Prostate gland (tissue), 2 donors: ENCODE measurements around the gene THAP4.

Experiments used
- CTCF ChIP-seq, 4 experiments: fragments of 200-600 bp in 2 of 4; fragments of 450-650 bp in 2 of 4; sonication (generic) in 2 of 4; IDR thresholded peaks; 1 replicate in 3 of 4; 2 replicates in 1 of 4; pipeline ENCODE4 v1.5.1; 2016 to 2019; ENCODE audit warnings: antibody characterized with exemption in 4 of 4, mild to moderate bottlenecking in 2 of 4, moderate library complexity in 2 of 4
- POLR2A ChIP-seq: fragments of 450-650 bp; IDR thresholded peaks from one replicate; pipeline ENCODE4 v1.6.1; 2016; ENCODE audit warnings: antibody characterized with exemption, mild to moderate bottlenecking
- POLR2AphosphoS5 ChIP-seq: sonication (generic); formaldehyde crosslinking; IDR thresholded peaks from one replicate; pipeline ENCODE4 v1.6.1; 2017; ENCODE audit warnings: antibody characterized with exemption

- TF ChIP-seq CTCF (IDR thresholded peaks at IDR 0.05) = no peak
- TF ChIP-seq POLR2A = no peak
- no peak for TF ChIP-seq POLR2AphosphoS5
Measured at GRCh38 chr2:241615041-241615440, 21.9 kb downstream of the THAP4 start.
